ENCODE data around the gene CNGA1.
"Not testable (repeated sequence)": the region's sequence is repeated elsewhere in the genome, so short reads cannot be mapped to it uniquely, and the experiment has no call there.

Gene CNGA1

GRCh38 chr4:47954245-47954644, 62.2 kb downstream of the CNGA1 start:
- DNase-seq, result no peak

GRCh38 chr4:47945930-47946726, 70.4 kb downstream of the CNGA1 start:
- no peak for DNase-seq

- DNase-seq, result no peak
Observed at GRCh38 chr4:47942081-47942819, 74.2 kb downstream of the CNGA1 start.

GRCh38 chr4:47939456-47939855, 77.0 kb downstream of the CNGA1 start:
- no peak for DNase-seq

- DNase-seq, result no peak
Observed at GRCh38 chr4:47936336-47936735, 80.1 kb downstream of the CNGA1 start.

GRCh38 chr4:47933840-47934239, 82.6 kb downstream of the CNGA1 start:
- DNase-seq, result peak; percentile 20

- no peak for DNase-seq
Observed at GRCh38 chr4:47930971-47931804, 85.3 kb downstream of the CNGA1 start.

- DNase-seq, result no peak
Observed at GRCh38 chr4:47929682-47930201, 86.7 kb downstream of the CNGA1 start.

- peak; percentile 62 for DNase-seq
Observed at GRCh38 chr4:47926667-47927258, 89.7 kb downstream of the CNGA1 start.

- DNase-seq, result not testable (repeated sequence)
Observed at GRCh38 chr4:47923261-47923608, 93.2 kb downstream of the CNGA1 start.

GRCh38 chr4:47922436-47923260, 93.8 kb downstream of the CNGA1 start:
- DNase-seq, result not testable (repeated sequence)

- not testable (repeated sequence) for DNase-seq
Observed at GRCh38 chr4:47917163-47917562, 99.3 kb downstream of the CNGA1 start.

- no peak for DNase-seq
Observed at GRCh38 chr4:47915378-47915777, 101.1 kb downstream of the CNGA1 start.

- no peak for DNase-seq
Observed at GRCh38 chr4:47914926-47915237, 101.6 kb downstream of the CNGA1 start.

GRCh38 chr4:47914220-47914925, 102.1 kb downstream of the CNGA1 start, which contains the start of gene NFXL1:
Gene NFXL1 (minus strand): TSS chr4:47914583. CDS start chr4:47914203, 380 bp downstream.
- DNase-seq, result peak; percentile 97

GRCh38 chr4:47913861-47914219, 102.6 kb downstream of the CNGA1 start:
- DNase-seq, result peak; percentile 13

GRCh38 chr4:47913330-47913729, 103.2 kb downstream of the CNGA1 start:
- DNase-seq, result no peak

- no peak for DNase-seq
Observed at GRCh38 chr4:47907089-47907646, 109.3 kb downstream of the CNGA1 start.

- DNase-seq, result no peak
Observed at GRCh38 chr4:47899639-47900038, 116.8 kb downstream of the CNGA1 start.

GRCh38 chr4:47891928-47892327, 124.6 kb downstream of the CNGA1 start:
- DNase-seq, result no peak
